ENCODE data around the gene TRPC4AP.

Gene TRPC4AP

GRCh38 chr20:34998331-34998950, 94.2 kb downstream of the TRPC4AP start:
- no peak; the same call in 1 of the 2 replicates for TF ChIP-seq CTCF (conservative IDR thresholded peaks at IDR 0.05)
- H3K27ac ChIP-seq, result no peak overlapping the region

- no peak for TF ChIP-seq CTCF (conservative IDR thresholded peaks at IDR 0.05)
- no peak overlapping the region for H3K27ac ChIP-seq
These were observed 94.8 kb downstream of the TRPC4AP start for GRCh38 chr20:34997774-34998173.

GRCh38 chr20:34997131-34997561, 95.5 kb downstream of the TRPC4AP start:
- no peak overlapping the region for H3K27ac ChIP-seq
- TF ChIP-seq CTCF (conservative IDR thresholded peaks at IDR 0.05), result no peak

GRCh38 chr20:34996243-34997028, 96.2 kb downstream of the TRPC4AP start:
- TF ChIP-seq CTCF (conservative IDR thresholded peaks at IDR 0.05), result no peak
- no peak overlapping the region for H3K27ac ChIP-seq

- no peak for TF ChIP-seq CTCF (conservative IDR thresholded peaks at IDR 0.05)
- no peak overlapping the region for H3K27ac ChIP-seq
These were observed 96.9 kb downstream of the TRPC4AP start for GRCh38 chr20:34995696-34996095.

GRCh38 chr20:34995192-34995591, 97.4 kb downstream of the TRPC4AP start:
- no peak overlapping the region for H3K27ac ChIP-seq
- no peak for TF ChIP-seq CTCF (conservative IDR thresholded peaks at IDR 0.05)

GRCh38 chr20:34994509-34995131, 98.0 kb downstream of the TRPC4AP start:
- TF ChIP-seq CTCF (conservative IDR thresholded peaks at IDR 0.05), result no peak
- H3K27ac ChIP-seq, result no peak overlapping the region
